ENCODE data around the gene CAST. TPM values are rescaled to one million over a fixed set of nuclear protein-coding genes. Genes with fewer than 3 reads are reported as not detected.

CAST gene
- total and polyA plus RNA-seq, 2 donors from 2014 or later: 83.2 to 282 TPM

- H3K27me3 ChIP-seq (ENCODE audit: control insufficient read depth, insufficient read depth, low read length): no peaks in the 10 kb centered on the region
- H3K27ac ChIP-seq (ENCODE audit: low read depth in 2 of 2, low read length in 2 of 2): no peak overlapping the region
- FAIRE-seq (no peak), DNase-seq (no peak)
- peaks cover 0 to 20% (median 14%) of the 10 kb centered on the region in 3 donors for H3K4me1 ChIP-seq (ENCODE audit: control insufficient read depth in 2 of 3, insufficient read depth in 2 of 3, low read depth in 1 of 3, low read length in 3 of 3)
- H3K9ac ChIP-seq (ENCODE audit: low read length in 3 of 3): no peak overlapping the region
- H3K9me3 ChIP-seq (ENCODE audit: control insufficient read depth in 2 of 3, insufficient read depth in 1 of 3, low read length in 3 of 3): no peaks in the 10 kb centered on the region
- H3K4me3 ChIP-seq (ENCODE audit: low read length in 3 of 3): no peak overlapping the region
- intact Hi-C loops (cut with DNase I): no loop called here
- no peaks in the 10 kb centered on the region for H3K36me3 ChIP-seq (ENCODE audit: control insufficient read depth in 2 of 3, insufficient read depth in 3 of 3, low read length in 3 of 3)
- no peak for TF ChIP-seq CTCF (IDR thresholded peaks at IDR 0.05; ENCODE audit: borderline replicate concordance, extremely low read depth, insufficient read depth)
Measured at GRCh38 chr5:96712100-96712746, 50.0 kb downstream of the CAST start.

- H3K27ac ChIP-seq (ENCODE audit: low read depth in 2 of 2, low read length in 2 of 2): peak overlapping the region; percentile 13 to 74
- no peak overlapping the region for H3K4me3 ChIP-seq (ENCODE audit: low read length in 3 of 3)
- H3K9me3 ChIP-seq (ENCODE audit: control insufficient read depth in 2 of 3, insufficient read depth in 1 of 3, low read length in 3 of 3): no peaks in the 10 kb centered on the region
- no peaks in the 10 kb centered on the region for H3K36me3 ChIP-seq (ENCODE audit: control insufficient read depth in 2 of 3, insufficient read depth in 3 of 3, low read length in 3 of 3)
- TF ChIP-seq CTCF (IDR thresholded peaks at IDR 0.05; ENCODE audit: borderline replicate concordance, extremely low read depth, insufficient read depth): no peak
- H3K4me1 ChIP-seq (ENCODE audit: control insufficient read depth in 2 of 3, insufficient read depth in 2 of 3, low read depth in 1 of 3, low read length in 3 of 3): peaks cover 0 to 20% (median 19%) of the 10 kb centered on the region in 3 donors
- no peaks in the 10 kb centered on the region for H3K27me3 ChIP-seq (ENCODE audit: control insufficient read depth, insufficient read depth, low read length)
- no peak overlapping the region for H3K9ac ChIP-seq (ENCODE audit: low read length in 3 of 3)
- DNase-seq (no peak), FAIRE-seq (no peak)
- intact Hi-C loops (cut with DNase I): no loop called here
Measured at GRCh38 chr5:96714450-96714849, 52.3 kb downstream of the CAST start.

GRCh38 chr5:96714951-96715451 lies 52.8 kb downstream of the CAST start:
- FAIRE-seq (peak; percentile 57), DNase-seq (peak in 3 of 5 donors; percentile 55 to 85 (median 72))
- Histone ChIP-seq H3K27me3 (ENCODE audit: control insufficient read depth, insufficient read depth, low read length) (no peaks in the 10 kb centered on the region), H3K27ac (ENCODE audit: low read depth in 2 of 2, low read length in 2 of 2) (peak overlapping the region; percentile 43 to 74), H3K9ac (ENCODE audit: low read length in 3 of 3) (no peak overlapping the region), H3K4me3 (ENCODE audit: low read length in 3 of 3) (no peak overlapping the region), H3K9me3 (ENCODE audit: control insufficient read depth in 2 of 3, insufficient read depth in 1 of 3, low read length in 3 of 3) (no peaks in the 10 kb centered on the region), H3K4me1 (ENCODE audit: control insufficient read depth in 2 of 3, insufficient read depth in 2 of 3, low read depth in 1 of 3, low read length in 3 of 3) (peaks cover 0 to 20% (median 19%) of the 10 kb centered on the region in 3 donors), H3K36me3 (ENCODE audit: control insufficient read depth in 2 of 3, insufficient read depth in 3 of 3, low read length in 3 of 3) (no peaks in the 10 kb centered on the region)
- intact Hi-C loops (cut with DNase I): no loop called here
- no peak for TF ChIP-seq CTCF (IDR thresholded peaks at IDR 0.05; ENCODE audit: borderline replicate concordance, extremely low read depth, insufficient read depth)
